ENCODE measurements around the gene DDX47.
"Not testable (repeated sequence)": the region's sequence is repeated elsewhere in the genome, so short reads cannot be mapped to it uniquely, and the experiment has no call there.

Gene DDX47

DNA sequence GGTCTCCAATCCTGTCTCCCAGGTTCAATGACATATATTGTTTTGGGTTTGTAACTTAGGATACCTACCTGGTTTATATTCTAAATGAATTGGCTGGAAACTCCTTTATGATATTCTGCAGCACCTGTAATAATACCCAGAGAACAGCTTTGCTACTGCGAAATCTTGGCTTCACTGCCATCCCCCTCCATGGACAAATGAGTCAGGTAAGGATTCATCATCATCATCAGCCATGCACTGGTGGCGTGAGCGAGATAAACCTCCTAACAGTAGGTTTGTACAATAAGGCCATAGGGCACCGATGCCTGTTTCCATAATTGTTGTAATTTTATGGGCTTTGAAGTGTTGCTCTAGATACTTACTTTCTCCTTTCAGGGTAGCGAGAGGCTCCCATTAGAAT is 10.7 kb downstream of the DDX47 start:
- no peak for DNase-seq

DNA sequence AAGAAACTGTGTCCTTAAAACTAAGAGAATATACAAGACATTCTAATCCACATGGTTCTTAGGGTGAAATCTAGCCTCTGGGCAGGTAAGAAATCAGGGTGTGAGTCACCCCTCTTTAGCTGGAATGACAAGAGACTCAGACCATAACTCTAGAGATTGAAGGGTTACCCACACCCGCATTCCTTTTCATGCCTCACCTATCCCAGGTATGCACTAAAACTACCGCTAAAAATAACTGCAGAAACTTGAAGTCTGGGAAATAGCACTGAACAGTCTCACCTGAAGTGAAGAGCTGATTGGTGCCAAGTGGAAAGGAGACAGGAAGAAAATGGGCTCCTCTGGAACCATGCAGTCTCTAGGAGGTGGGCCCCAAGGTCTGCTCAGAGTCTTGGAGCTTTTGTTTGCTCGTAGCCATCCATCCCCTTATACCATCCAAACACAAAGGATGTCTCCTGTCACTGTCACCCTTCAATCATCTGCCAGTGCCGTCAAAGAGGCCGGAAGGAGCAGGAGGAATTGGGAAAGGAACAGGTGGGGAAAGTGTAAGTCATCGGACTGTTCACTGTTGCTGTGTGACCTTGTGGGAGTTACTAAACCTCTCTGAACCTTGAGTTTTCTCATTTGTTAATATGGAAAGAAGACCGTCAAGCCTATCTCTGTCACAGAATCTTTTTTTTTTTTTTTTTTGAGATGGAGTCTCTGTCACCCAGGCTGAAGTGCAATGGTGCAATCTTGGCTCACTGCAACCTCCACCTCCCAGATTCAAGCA is 22.4 kb downstream of the DDX47 start:
- no peak for DNase-seq

DNA sequence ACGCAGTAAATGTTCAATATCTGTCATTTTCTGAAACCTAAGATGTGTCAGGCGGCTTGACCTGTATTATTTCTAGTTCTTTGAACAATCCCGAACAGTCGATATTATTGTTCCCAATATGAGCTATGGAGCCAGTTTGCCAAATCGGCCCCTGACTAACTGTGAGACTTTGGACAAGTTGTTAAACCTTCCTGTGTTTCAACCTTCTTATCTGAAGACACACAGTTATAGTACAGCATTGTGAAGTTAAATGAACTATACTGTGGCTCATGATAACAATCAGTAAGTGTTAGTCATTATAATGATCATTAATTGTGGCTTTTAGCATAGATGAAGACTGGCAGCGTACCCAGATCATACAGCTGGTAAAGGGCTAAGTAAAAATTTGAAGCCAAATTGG is 23.4 kb downstream of the DDX47 start:
- no peak for DNase-seq

DNA sequence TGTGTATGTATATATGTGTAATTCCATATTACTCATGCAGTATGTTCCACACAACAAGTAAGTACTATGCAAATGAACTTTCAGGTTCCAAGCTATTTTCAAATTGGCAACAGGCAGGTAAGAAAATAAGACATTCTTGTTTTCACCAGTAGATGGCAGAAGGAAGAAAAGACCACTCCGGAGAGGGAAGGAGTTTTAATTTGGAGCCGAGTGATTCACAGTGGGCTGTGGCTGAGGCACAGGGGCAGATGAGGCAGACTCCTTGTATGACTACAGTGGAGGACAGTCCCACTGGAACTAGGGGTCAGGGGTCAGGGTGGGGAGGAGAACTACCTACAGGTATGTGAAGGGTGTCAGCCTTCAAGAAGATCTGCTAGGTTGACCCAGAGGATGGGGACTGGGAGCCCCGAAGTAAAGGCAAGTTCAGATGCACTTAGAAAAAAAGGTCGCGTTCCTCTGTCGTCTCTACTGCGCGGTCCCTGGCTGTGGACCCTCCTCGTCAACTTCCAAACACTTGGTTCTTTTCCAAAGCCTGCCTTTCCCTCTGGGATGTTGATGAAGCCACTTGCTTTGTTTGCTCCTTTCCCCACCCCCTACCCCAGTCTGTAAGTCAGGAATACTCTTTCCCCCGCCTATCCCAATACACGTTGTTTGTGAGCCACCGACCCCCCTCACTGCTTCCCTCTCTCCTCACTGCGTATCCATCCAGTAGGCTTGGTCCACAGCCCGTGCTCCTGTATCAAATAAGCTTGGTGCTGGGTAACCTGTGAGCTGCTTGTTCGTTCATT is 24.1 kb downstream of the DDX47 start:
- peak; percentile 78 for DNase-seq

DNA sequence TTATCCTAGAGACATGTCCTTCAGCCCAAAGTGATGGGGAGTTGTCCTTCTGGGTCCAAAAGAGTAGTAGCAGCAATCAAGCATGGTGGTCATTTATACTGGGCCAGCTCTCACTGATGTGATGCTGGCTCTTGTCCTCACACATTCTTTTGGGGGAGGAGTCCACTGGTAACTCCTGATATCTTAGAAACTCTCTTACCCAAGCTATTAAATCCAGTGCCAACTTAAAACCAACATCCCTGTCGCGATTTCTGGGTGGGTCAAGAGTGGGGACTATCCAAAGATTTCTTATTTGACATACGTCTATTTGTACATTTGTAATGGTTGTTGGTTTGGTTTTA is 24.6 kb downstream of the DDX47 start:
- no peak for DNase-seq

DNA sequence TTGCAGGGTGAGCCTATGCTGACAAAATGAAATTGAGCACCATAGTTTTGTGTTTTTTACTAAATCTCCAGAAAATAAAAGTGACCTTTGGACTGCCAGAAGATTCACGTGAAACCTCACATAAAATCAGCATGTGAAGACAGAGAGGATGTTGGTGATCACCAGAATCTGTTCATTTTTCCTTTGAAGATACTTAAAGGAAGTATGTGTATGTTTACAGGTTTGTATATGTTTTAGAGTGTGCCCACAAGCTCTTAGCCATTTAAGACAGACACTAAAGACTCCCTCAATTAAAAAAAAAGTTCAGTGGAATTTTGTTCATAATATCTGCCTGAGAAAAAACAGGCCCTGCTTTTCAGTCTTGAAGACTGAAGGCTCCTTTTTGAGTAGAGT is 25.9 kb downstream of the DDX47 start:
- no peak for DNase-seq

DNA sequence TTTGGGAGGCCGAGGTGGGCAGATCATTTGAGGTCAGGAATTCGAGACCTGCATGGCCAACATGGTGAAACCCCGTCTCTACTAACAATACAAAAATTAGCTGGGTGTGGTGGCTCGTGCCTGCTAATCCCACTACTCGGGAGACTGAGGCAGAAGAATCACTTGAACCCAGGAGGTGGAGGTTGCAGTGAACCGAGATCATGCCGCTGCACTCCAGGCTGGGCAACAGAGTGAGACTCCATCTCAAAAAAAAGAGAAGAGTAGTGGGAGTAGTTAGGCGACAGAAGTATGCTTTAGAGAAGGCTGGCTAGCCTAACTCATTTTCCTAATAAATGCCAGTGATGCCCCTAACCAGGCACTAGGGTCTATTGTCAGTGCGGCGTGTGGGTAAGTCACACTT is 26.3 kb downstream of the DDX47 start:
- DNase-seq = not testable (repeated sequence)

DNA sequence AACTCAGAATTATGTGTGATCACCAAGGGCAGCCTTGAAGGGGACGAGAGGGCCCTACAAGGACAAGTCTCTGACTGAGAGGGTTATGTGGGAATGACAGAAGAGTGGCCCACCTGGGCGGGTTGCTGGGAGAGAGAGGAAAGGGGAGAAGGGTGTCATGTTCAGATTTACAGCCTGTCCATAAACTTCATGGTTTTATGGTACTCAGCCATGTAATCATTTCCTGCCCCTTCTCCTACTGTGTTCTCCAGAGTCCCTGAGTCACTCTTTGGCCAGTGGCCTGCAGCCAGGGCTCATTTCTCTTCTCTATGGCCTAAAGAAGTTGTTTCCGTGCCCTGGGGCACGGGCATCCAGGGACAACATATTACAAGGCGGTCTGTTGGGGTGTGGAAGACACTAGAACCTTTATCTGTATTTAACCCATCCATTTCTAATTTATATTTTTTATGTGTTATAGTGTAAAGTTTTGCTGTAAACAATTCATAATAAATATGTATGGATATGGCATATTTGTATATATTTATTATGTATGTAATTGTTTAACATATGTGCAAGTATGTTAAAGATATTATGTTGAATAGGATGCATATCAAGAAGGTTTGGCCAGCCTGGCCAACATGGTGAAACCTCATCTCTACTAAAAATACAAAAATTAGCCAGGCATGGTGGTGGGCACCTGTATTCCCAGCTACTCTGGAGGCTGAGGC is 26.9 kb downstream of the DDX47 start:
- peak; percentile 83 for DNase-seq

DNA sequence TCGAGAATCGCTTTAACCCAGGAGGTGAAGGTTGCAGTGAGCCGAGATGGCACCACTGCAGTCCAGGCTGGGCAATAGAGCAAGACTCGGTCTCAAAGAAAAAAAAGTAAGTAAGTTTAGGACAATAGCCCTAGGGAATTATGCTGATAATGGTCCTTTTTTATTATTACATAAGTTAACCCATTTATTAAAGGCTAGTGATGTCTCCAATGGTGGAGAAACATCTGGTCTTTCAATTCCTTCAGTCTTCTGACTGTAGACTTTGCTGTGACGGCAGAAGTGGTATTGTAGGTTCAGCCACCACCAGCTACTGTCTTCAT is 27.4 kb downstream of the DDX47 start:
- DNase-seq = no peak

DNA sequence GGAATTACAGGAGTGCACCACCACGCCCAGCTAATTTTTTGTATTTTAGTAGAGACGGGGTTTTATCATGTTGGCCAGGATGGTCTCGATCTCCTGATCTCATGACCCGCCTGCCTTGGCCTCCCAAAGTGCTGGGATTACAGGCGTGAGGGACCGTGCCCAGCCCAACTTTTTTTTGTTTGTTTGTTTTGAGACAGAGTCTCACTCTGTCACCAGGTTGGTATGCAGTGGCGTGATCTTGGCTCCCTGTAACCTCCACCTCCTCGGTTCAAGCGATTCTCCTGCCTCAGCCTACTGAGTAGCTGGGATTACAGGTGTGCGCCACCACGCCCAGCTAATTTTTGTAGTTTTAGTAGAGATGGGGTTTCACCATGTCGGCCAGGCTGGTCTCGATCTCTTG is 28.3 kb downstream of the DDX47 start:
- DNase-seq = not testable (repeated sequence)

DNA sequence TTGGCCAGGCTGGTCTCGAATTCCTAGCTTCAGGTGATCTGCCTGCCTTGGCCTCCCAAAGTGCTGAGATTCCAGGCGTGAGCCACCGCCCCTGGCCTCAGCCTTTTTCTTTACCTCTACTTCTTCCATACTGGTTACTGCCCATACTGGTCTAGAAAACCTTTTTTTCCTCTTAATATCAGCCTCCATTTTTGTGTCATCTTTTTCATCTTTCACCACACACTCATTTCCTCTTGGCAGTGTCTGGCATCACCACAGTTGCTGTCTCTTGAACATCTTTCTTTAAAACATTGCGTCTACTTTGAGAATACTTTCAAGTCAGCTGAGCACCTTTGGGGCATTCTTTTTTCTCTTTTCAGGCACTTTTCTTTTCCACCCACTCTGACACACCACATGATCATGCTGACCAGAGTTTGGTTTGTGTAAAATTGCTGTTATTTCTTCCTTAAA is 32.7 kb downstream of the DDX47 start:
- no peak for DNase-seq

DNA sequence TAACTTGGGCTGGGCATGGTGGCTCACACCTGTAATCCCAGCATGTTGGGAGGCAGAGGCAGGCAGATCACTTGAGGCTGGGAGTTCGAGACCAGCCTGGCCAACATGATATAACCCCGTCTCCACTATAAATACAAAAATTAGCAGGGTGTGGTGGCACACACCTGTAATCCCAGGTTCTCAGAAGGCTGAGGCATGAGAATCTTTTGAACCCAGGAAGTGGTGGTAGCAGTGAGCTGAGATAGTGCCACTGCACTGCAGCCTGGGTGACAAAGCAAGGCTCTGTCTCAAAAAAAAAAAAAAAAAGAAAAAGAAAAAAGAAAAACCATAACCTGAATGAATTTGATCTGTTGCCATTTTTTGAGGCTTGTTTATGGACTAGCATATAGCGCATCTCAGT is 33.6 kb downstream of the DDX47 start:
- not testable (repeated sequence) for DNase-seq

DNA sequence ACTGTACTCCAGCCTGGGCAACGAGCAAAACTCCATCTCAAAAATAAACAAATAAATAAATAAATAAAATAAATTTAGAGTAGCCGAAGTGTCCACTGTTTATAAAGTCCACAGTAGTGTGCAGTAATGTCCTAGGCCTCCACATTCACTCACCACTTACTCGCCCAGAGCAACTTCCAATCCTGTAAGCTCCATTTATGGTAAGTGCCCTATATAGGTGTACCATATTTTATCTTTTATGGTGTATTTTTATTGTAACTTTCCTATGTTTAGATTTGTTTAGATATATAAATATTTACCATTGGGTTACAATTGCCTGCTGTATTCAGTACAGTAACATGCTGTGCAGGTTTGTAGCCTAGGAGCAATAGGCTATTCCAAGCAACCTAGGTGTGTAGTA is 40.3 kb downstream of the DDX47 start:
- no peak for DNase-seq

DNA sequence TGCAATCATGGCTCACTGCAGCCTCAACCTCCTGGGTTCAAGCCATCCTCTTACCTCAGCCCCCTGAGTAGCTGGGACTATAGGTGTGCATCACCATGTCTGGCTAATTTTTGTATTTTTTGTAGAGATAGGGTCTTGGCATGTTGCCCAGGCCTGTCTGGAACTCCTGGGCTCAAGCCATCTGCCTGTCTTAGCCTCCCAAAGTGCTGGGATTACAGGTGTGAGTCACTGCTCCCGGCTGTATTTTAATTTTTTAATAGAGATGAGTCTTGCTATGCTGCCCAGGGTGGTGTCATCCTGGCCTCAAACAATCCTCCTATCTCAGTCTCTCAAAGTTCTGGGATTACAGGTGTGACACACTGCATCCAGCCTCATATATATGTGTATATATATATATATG is 46.5 kb downstream of the DDX47 start:
- DNase-seq = peak; percentile 11

DNA sequence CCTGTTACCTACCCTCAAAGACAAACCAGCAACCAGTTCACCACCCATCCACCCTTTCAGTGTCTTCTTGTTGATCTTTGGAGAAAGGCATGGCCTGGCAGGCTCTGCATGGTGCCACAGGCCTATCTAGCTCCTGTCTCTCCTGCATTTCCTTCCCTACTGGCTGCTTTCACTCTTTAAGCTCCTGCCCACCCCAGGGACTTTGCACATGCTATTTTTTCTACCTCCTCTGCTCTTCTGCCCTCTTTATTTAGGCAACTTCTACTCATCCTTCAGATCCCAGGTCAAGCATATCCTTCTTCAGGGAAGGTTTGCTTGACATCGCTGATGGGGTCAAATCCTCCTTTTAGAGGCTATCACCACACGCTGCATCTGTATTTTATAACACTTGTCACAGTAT is 51.1 kb downstream of the DDX47 start:
- no peak for DNase-seq

DNA sequence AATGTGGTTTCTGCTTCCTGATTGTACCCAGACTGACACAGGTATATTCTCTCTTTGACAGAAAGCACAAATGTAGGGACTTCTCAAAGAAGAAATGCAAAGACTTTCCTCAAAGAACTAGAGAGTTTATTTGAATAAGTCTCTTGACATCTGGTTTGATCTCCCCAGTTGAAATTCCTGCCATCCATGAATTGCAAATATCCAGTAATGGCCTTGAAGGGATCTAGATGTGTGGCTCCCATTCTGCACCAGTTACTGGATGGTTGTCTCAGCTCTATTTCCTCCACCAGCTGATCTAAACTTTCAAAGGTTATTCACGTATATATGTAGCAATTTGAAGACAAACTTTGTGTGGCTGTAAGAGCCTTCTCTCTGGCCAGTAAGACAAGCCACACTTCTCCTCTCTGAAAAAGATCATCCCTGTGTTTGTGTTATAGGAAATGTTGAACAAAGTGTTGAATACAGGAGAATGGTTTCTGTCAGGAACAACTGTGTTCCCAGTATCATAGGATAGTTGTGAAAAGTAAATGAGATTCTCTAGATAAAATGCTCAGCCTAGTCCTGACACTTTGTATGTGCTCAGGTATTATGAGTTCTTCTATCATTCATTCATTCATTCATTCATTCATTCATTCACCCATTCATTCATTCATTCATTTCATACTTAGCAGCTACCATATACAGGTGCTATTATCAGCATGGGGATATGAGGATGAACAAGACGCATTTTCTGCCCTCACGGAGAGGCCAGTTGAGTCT is 55.5 kb downstream of the DDX47 start:
- no peak for DNase-seq

DNA sequence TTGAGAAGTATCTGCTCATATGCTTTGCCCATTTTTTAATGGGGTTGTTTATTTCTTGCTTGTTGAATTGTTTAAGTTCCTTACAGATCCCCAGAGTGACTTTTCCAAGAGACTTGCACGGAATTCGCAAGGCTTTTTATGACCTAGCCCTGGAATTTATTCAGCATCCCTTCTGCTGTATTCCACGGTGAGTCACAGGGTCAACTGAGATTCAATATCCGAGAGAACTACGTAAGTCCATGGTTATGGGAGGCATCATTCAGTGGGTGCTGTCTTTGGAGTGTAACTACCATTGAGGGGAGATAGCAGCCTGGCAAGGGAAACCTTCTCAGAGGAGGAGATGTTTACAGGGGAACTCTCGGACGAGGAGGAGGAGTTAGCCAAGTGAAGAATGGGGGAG is 57.3 kb downstream of the DDX47 start:
- peak; percentile 100 for DNase-seq

DNA sequence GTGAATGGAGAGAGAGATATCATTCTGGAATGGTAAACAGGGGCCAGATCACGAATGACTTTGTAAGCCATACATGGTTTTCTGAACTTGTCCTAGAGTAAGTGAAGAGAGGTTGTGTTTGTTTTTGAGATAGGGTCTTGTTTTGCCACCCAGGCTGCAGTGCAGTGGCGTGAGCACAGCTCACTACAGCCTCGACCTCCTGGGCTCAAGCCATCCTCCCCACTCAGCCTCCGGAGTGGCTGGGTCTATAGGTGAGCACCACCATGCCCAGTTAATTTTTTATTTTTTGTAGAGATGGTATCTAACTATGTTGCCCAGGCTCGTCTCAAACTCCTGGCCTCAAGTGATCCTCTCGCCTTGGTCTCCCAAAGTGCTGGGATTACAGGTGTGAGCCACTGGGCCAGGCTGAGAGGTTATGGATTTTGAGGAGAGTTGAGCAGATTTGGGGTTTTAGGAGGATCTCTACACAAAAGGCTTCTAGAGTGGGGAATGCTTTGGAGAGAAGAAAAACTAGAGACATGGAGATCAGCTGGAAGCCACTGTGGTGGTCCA is 58.5 kb downstream of the DDX47 start:
- no peak for DNase-seq

DNA sequence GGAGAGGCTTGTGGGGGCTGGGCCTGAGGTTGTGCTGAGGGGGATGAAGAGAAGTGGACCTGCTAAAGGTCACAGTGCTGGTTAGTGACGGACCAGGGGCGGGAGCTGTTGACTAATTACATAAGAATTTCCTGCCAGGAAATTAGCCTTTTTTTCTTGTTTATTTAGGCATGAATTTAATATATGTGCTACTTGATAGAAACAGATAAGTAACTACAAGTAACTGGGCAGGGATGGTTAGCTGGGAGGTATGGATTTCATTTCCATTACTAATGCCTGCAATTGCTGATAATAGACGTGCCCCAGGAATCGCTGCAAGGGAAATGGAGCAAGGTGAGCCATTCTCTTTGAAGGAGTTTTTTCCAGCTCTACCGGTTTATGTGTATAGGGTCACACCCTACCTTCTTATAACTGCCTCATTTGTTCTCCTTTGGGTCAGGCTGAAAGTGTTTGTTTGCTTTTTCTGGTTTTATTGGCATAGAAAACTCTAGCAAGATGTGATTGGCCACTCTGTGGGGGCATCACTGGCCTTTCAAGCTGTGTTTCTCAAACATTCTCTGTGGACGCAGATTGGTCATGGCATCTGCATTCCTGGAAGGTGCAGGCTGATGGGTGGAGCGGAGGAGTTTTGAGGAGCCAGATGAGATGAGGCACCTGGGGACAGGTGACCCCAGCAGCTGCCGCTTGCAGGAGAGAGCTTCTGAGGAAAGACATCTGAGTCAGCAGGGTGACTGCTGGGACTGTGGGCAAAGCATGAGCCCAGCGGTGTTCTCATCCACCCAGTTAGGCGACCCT is 59.2 kb downstream of the DDX47 start:
- DNase-seq = peak; percentile 81

DNA sequence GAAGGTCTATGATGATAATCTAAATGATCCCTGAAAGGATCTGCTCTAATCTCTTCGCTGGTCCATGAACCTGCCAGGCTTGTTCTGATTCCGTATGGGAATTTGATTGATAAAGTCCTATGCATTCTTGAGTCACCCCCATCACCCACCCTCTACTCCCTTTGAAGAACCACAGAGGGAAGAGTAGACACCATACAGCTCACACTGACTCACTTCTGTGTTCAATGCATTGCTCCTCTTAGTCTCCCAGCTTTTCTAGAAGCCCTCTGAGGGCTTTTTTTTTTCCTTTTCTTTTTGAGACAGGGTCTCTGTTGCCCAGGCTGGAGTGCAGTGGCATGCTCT is 59.8 kb downstream of the DDX47 start:
- peak; percentile 74 for DNase-seq

DNA sequence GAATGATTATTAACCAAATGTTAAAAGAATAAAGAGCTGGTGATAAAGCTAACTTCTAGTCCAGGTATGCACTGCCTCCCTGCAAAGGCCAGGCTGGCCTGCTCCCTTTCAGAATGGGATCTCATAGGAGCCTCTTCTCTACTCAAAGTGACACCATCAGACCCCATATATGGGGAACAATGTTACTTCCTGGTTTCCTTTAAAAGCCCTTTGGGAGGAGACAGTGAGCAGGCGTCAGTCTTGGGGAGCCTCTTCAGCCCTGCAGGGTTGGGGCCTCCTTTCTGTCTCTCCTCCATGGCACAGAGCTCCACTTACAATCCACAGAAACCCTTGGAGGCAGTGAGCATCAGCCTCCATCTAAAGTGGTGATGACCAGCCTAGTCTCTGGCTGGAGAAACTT is 60.9 kb downstream of the DDX47 start:
- peak; percentile 15 for DNase-seq

DNA sequence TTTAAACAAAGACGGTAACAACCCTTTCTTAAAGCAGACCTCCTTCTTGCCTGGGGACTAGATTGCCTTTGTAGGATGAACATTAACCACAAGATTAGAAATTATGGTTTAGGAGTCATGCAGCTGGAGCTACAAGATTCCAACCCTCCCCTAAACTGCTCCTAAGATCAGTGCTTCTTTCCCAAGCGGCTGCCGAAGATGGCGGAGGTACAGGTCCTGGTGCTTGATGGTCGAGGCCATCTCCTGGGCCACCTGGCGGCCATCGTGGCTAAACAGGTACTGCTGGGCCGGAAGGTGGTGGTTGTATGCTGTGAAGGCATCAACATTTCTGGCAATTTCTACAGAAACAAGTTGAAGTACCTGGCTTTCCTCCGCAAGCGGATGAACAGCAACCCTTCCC is 62.2 kb downstream of the DDX47 start:
- not testable (repeated sequence) for DNase-seq
